Umbilical cord (tissue), 2 donors: ENCODE data around the gene KCNK7. TPM values are rescaled to one million over a fixed set of nuclear protein-coding genes. Genes with fewer than 3 reads are reported as not detected.

Source experiments
- DNase-seq: peaks from one replicate; pipeline ENCODE4 v3.0.0-alpha.2; 2015; ENCODE audit warnings: low spot score
- total RNA-seq: library from RNA; depleted of rRNA; stranded (reverse); fragments of >200 nt; gene quantifications from one replicate; pipeline ENCODE4 v1.2.3, GENCODE V29; 2014; ENCODE audit warnings: low replicate concordance; ENCODE audit not compliant: insufficient read depth

KCNK7 gene
- total RNA-seq, 1 donor from 2014 or later: not detected

DNA sequence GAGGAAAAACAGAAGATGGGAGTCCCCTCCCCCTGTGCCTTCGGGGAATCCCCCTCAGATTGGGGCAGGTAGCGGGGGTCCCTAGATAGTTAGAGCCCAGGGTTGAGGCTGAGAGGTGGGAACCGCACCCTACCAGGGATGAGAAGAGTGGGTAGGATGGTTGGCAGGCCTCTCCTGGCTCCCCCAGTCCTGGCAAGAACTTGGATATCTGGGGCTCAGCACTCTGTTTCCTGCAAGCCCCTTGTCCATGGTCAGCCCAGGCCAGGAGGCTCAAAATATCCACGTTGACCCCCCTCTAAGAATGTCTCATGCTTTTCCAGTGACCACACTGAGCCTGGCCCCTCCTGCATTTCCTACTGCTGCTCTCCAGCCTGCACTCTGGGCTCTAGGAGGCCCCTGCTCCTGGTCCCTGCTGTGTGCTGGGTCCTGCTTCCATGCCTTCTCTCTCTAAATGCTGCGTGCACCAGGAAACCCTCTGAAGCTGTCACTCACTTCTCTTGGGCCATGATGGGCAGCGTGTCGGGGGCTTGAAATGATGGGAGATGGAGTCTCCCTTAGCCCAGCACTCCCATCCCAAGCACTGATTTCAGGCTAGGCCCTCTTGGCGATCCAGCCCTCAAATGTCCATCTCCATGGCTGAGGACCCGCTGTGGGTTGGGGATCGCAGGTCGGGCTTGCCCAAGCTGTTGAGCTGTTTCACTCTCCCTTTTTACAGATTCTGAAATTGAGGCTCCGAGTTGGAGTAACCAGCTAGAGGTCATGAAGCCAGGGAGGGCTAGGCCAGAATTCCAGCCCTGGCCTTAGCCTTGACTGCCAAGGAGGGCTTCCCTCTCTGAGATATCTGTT lies 16.4 kb upstream of the KCNK7 start:
- no peak for DNase-seq

DNA sequence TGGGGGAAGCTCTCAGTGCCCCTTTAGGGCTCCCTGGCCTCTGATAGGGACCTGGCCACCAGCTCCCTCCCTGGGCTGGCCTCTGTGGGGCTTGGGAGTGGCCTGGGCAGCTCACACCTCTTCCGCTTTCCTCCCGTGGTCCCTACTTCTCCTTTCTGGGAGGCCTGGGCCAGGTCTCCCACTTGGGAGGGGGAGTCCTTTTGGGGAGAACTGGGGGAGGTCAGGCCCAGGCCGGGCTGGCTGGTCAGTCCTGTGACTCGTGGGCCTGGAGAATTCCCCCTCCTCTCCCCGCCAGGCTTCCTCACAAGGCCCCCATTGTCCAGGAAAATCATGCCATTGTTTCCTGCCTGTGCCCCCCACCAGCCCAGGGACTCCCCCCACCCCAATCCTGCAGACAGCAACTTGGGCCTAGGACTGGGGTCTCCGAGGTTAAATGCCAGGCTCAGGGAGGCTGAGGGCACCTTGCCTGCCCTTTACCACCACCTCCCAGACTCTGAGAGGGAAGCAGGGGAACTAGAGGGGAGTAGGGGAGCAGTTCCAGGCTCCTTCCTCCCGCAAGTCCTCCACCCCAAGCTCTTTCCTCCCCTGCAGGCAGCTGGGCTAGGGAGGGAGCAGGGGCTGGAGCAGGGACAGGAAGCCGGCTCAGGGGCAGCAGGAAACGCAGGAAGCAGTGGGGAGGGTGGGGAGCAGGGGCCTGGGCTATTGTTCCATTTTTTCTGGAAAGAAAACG lies 15.6 kb upstream of the KCNK7 start:
- peak; percentile 46 for DNase-seq

DNA sequence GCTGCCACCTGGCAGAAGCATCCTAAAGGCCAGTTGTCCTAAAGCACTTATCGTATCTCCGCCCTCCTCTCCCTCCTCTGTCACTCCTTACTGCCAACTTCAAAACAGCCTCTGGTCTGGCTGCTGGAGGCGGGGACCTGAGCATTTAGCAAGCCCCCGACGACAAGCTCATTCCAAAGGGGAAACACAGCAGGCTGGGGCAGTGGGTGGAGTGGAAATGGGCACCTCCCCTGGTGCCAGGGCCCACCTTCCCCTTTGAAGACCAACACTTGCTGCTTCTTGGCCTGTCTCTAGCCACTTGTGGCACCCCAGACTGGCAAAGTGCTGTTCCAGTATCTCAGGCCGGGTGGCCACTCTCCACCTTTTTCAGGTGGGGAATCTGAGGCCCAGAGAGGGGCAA lies 14.8 kb upstream of the KCNK7 start:
- DNase-seq: no peak

DNA sequence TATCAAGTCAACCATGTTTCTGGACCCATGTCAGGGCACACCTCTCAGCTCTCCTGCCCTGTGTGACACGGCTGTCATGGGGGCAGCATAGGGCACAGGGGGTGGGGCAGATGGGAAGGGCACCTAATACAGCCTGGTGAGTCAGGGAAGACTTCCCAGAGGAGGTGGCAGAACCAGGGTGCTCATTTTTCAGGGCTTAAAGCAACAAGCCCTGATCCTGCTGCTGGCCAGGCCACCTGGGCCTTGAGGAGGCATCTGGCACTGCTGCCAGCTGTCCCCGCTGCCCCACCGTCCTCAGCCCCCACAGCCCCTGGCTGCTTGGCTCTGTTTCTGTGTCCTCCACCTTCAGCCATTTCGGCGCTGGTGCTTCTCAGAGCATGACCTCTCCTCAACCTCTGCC lies 14.1 kb upstream of the KCNK7 start:
- DNase-seq: no peak

DNA sequence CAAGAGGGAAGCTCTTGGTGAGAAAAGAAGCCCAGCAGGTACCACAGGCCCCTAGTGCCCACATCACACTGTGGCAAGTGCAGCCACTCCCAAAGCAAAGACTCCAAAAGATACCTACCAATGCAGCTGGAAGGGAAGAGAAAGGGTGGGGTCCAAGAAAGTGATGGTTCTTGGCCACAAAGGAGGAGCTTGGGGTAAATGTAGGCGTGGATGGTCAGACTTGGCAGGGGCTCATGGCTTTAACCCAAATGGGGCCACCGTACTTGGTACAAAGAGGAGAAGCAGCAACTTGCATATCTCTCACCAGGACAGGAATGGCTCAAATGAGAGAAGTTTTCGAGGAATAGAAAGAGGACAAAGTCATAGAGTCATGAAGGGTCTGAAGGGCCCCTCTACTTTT lies 13.6 kb upstream of the KCNK7 start:
- peak; percentile 58 for DNase-seq

DNA sequence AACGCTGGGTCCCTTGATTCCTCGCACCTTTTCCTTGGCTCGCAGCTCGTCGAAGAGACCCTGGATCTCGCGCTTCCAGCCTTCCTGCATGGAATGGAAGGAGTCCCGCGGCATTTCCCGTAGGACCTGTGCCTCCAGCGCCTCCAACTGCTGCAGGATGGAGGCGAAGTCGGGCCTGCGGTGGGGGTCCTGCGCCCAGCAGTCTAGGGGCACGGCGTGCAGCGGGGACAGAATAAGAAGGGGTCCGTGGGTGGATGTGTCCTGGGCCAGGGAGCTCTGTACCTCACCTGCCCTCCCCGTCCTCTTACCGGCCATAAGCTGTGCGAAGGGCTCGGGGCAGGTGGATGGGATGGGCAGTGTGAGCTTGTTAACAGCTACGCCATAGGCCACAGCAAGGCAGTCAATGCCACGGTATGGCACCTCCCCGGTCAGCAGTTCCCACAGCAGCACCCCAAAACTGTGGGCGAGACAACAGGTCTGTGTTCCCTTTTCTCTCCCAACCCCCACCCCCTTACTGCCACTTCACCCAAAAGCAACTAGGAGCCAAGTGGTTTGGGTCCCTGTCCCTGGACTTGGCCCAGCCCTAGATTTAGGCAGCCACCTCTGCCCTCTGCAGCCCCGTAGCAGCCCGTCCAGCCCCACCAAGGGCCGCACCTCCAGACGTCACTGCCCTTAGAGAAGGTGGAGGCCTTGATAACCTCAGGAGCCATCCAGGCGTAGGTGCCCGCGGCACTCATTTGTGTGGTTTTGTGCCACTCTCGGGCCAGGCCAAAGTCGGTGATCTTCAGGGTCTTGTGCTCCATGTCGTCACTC lies 12.2 kb upstream of the KCNK7 start:
- no peak for DNase-seq

DNA sequence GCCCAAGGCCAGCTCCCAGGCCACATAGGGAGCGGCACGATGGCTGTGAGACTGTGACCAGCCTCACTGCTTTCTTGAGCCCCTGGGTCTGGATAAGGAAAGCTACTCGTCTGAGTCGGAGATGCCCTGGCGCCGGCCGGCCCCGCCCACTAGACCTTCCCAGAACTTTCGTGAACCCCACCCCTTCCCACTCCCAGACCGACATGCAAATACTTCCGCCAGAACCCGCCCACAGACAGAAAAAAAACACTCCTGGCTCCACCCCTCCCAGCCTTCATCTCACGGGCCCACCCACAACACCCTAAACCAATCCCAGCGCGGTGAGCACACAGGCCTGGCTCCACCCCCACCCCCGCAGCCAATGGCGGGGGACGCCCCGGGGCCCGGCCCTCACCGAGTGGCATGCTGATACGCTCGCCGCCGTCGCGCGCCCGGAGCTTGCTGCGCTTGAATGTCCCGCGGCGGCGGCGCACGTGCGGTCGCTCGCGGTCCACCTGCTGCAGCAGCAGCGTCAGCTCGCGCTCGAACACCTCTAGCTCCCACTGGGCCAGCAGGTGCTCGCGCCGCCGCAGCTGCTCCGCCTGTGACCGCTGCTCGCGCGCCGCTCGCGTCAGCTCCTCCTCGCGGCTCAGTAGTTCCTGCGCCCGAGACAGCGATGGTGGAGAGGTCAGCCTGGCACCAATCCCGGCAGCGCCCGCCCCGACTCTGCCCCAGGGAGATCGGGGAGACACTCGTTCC lies 11.4 kb upstream of the KCNK7 start:
- DNase-seq: peak; percentile 98

DNA sequence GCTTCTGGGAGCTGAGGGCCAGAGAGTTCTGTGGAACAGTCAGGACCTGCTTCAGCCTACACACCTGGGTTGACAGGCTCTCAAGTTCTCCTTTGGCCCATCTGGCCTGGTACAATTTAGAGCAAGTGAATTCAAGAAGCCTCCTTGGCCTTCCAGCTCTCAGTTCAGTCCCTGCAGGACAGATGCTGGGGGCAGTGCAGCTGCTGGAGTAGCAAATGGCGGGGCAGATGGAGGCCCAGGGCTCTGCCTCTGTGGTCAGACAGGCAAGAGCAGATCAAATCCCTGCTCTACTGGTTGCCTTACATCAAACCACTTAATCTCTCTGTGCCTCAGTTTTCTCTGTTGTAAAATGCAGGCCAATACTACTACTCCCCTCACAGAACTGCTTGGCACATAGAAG lies 8.7 kb upstream of the KCNK7 start:
- DNase-seq: no peak

DNA sequence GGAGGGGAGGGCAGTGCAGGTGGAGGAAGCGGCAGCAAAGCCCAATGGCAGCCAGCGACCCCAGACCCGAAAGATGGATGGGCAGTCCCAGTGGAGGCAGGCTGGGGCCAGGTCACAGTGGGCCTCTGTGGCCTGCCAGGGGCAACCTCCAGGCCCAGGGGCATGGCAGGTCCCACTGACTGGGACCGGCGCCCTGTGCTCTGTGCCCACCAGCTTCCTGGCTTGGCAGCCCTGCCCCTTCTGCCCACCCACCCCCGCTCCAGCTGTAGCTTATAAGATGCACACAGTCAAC lies 4.3 kb upstream of the KCNK7 start:
- DNase-seq: no peak

DNA sequence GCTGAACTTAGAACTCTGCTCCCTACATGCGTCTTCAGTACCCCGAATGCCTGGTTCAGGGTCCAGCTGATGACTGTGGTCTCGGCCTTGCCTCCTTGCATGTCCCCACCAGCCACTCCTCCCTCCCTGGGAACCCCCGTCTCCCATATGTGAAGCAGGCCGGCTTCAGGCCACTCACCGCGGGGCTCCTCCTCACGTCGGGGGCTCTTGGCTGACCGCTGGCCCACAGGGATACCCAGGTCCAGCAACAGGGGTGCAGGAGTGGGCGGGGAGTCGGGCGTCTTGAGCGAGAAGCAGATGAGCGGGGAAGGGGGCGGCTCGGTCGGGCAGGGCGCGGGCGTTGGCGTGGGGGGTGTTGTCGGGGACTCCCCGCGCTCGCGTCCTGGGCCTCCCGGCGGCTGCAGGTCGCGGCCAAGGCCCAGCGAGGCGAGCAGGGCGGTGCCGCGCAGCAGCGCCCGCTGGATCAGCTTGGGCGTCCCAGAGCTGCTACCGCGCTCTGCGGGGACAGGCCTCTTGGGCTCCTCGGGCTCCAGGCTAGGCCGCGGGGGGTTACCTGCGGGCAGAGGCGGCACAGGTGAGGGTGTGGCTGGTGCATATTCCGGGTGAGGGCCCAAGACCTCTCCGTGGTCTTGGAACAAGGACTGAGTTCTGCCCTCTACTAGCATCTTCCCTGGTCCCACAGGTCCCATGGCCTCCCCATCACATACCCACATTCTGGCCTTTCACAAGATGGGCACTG lies 3.8 kb upstream of the KCNK7 start:
- DNase-seq: no peak

DNA sequence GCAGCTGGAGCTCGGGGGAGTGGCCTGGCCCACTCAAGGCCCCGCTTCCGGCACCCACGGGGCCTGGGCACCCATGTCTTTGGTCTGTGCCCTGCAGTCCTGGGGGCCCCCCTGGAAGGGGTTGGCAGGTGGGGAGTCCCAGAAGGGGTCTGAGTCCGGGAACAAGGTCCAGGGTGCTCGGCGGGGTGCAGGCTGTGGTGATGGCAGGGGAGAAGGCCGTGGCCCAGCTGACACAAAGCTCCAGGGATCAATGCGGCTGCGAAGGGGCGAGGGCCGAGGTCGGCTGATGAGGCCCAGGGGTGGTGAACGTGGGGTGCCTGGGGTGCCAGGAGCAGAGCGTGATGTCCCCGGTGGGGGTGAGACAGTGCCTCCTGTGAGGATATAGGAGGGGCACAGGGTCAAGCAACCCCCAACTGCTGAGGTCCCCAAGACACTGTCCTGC lies 2.7 kb upstream of the KCNK7 start:
- DNase-seq: no peak

DNA sequence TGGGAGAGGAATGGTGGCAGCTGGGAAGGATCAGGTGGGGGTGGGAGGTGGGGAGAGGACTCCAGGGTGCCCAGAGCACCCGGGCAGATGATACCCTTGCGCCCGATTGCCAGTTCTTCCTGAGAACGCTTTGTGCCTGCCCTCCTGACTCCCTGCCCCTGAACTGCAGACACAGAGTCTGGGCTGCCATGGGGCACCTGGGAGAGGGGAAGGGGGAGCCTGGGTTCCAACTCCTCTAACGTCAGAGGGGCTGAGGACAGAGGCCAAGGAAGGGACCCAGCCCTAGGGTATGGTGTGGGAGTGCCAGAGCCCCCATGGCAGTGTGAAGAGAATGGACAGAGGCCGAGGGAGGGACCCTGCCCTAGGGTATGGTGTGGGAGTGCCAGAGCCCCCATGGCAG lies 920 bp upstream of the KCNK7 start:
- DNase-seq: no peak

DNA sequence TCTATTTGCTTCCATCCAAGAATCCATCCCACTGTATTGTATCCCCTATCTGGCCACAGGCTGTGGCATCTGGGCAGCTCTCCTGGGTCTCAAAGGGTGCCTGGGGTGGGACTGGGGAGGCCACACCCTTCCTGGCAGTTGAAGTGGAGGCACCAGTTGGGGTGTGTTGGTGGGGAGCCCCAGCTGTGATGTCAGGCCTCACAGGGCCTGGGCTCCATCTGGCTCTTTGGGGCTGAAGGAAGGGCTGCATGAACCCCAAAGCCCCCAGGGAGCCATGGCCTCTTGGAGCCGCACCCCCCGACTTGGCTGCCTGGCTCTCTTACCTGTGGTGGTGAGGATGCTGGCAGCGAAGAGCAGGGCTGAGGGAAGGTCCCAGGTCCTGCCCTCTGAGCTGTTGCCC lies 469 bp downstream of the KCNK7 start:
- DNase-seq: no peak

DNA sequence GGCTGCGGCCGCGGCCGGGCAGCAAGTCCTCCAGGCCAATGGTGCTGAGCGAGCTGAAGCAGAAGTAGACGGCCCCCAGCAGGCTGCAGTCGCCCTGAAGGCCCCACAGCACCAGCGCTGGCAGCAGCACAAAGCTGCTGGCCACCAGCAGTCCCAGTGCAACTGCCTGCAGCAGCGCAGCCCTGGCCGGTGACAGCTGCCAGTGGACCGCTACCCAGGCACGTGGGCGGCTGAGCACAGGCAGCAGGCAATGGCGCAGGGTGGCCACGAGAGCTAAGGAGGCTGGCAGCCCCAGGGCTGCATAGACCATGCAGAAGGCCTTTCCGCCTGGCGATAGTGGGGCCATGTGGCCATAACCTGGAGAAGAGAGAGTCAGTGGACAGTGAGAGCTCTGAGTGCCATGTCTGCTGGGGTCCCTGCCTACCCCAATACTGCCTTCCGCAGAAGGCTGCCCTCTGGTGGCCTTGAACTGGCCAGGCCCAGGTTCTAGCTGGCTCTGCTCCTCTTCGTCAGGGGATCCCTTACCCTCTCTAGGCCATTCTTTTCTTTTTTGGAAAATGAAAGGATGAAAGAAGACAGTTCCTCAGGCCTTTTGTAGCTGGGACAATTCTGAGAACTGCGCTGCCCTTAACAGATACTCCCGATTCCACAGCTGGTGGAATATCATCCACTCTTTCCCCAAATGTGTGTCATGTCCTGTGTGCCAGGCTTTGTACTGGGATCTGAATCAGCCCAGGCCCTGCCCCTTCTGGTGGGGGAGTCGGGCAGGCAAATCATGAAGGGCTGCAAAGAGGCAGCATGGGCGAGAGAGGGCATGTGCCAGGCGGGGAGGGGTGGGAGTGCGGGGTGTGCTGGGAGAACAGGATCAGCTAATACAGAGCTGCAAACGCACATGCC lies 1.8 kb downstream of the KCNK7 start:
- DNase-seq: no peak

DNA sequence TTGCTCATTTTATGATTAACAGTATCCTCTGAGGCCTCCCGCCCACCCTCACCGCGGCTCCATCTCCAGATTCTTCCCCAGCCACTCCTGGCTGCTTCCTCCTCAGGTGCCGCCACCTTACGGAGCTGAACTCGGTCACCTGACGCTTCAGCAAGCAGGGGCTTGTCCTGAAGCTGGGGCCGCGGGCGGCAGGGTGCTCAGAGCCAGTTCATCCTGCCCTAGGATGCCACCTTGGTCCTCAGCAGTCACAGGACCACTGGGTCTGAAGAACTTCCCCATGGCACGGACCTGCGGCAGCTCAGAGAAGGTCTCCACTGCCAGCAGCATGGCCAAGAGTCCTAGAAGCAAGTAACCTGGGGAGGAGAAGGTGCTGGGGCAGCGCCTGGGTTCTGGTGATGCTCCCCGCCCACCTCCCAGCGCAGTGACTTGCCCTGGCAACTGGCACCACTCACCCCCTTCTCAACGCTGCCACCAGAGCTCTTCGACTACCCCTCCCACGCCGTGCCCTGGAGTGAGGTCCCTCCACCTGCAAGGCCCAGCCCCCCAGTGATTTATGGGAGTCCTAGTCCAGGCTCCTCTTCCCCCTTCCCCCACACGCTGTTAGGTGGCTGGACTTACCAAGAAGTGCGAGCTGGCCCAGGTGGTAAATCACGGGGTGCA lies 2.6 kb downstream of the KCNK7 start:
- DNase-seq: no peak

DNA sequence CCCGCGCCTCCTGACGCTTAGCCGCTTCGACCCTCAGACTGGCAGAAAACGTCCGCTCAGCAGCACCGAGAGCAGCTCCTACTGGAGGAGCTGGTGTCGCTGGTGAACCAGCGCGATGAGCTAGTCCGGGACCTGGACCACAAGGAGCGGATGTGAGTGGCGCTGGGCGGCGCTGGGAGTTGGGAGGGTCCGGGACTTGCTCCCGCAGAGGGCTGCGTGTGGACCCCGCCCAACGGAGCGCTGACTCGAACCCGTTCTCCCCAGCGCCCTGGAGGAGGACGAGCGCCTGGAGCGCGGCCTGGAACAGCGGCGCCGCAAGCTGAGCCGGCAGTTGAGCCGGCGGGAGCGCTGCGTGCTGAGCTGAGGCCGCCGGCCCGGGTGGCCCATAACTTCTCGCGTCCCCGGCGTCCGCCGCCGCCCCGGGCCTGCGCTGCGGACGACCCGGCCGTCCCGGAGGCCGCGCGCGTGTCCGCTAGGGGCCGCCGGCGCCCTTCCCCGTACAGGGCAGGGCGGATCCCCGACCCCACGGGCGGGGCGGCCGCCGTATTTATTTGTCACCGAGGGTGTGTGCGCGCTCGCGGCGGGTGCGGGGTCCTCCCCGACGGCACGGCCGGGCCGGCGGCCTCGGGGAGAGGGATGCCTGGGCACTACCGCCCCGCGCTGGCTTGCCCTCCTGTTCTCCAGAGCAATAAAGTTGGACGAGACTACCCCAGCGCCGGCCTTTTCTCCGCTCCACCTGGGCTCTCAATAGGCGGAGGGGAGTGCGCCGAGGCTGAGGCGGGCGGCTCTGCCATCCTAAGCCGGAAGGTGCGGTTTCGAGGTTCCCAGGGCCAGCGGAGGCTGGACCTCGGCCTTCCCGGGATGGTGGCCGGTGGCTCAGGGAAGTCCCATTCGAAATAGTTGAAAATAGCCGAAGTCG lies 3.4 kb downstream of the KCNK7 start:
- DNase-seq: no peak

DNA sequence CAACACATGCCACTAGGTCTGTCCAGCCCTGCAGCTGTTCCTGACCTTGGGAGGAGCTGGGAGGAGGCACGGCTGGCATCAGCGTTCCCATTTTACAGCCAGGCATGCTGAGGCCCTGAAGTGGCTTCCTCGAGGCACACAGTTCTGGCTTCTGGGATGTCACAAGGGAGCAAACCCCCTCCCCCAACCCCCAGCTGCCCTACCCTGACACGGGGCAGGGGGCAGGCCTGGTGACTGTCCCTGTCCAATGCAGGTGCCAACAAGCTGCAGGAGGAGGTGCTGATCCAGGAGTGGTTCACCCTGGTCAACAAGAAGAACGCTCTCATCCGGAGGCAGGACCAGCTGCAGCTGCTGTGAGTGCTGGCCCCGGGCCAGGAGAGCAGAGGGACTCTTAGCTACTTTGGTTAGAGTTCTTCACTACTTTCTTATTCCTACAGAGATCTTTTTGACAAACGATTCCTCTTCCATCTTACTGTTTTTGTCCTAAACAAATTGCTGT lies 5.3 kb downstream of the KCNK7 start:
- DNase-seq: no peak
